Heart right ventricle (tissue), 16 donors: ENCODE results near the gene PCDHA13. TPM values are rescaled to one million over a fixed set of nuclear protein-coding genes. Genes with fewer than 3 reads are reported as not detected.

Experiments
- ATAC-seq, 8 donors: fragments of 200-7000 bp; cut with Tn5 transposase; one replicate each; pipeline ENCODE4 v1.9.1; 2020; ENCODE audit warnings: mild to moderate bottlenecking in 8 of 8, moderate library complexity in 8 of 8, moderate number of reproducible peaks in 1 of 8
- DNase-seq, 2 donors: peaks; one replicate each; pipeline ENCODE4 v3.0.0-alpha.2; 2020
- H3K27ac ChIP-seq, 10 donors: fragments of 200-600 bp; sonication (generic) in 2 of 10; one replicate each; pipeline versions ENCODE4 v1.5.0 to v1.8.0; 2020 to 2022; ENCODE audit warnings: mild to moderate bottlenecking in 3 of 10
- H3K27me3 ChIP-seq, 7 donors: fragments of 200-600 bp; one replicate each; pipeline ENCODE4 v1.8.0; 2021 to 2022; ENCODE audit warnings: mild to moderate bottlenecking in 2 of 7
- H3K36me3 ChIP-seq, 9 donors: fragments of 200-600 bp; sonication (generic) in 1 of 9; one replicate each; pipeline versions ENCODE4 v1.5.0 to v1.8.0; 2020 to 2022; ENCODE audit warnings: mild to moderate bottlenecking in 2 of 9
- H3K4me1 ChIP-seq, 9 donors: fragments of 200-600 bp; sonication (generic) in 1 of 9; one replicate each; pipeline versions ENCODE4 v1.5.0 to v1.8.0; 2020 to 2022; ENCODE audit warnings: mild to moderate bottlenecking in 4 of 9
- H3K4me3 ChIP-seq, 10 donors: fragments of 200-600 bp; sonication (generic) in 2 of 10; one replicate each; pipeline versions ENCODE4 v1.5.0 to v1.8.0; 2020 to 2022; ENCODE audit warnings: mild to moderate bottlenecking in 7 of 10, moderate library complexity in 2 of 10
- H3K9me3 ChIP-seq, 11 donors: fragments of 200-600 bp in 10 of 11; sonication (generic) in 2 of 11; one replicate each; pipeline versions ENCODE4 v1.5.0 to v1.8.0; 2013 to 2022; ENCODE audit warnings: mild to moderate bottlenecking in 2 of 11, control low read depth in 1 of 11, moderate library complexity in 1 of 11
- WGBS, 2 donors: extraction: QIAGEN DNeasy Blood & Tissue Kit; methylation state at CpG; one replicate each; pipeline ENCODE4 v1.1.7; 2013; ENCODE audit warnings: inconsistent platforms in 1 of 2; 5-methylcytosine and 5-hydroxymethylcytosine counted together
- intact Hi-C, 10 donors: fragments of 100-400 bp; cut with DNase I; formaldehyde crosslinking; loops; one replicate each; pipeline versions ENCODE4 v1.11.1 to v1.14.2; 2022
- polyA plus RNA-seq, 2 donors: library from polyadenylated mRNA; stranded (reverse); fragments of 200-250 nt; gene quantifications; one replicate each; pipeline ENCODE4 v1.2.3, GENCODE V29; 2013
- total RNA-seq, 10 donors: library from RNA; stranded (reverse); fragmentation: NEBNext Ultra II Directional in 3 of 10; extraction: Animal tissue kit (Norgen Biotek cat#: 25700) in 3 of 10; gene quantifications; one replicate each; pipeline versions ENCODE4 v1.2.1 to v1.2.4, GENCODE V29; 2021 to 2023
- TF ChIP-seq, protein P1 (sequence below), 9 donors: fragments of 200-600 bp; sonication (generic) in 2 of 9; IDR thresholded peaks; one replicate each; pipeline versions ENCODE4 v1.5.0 to v1.8.0; 2021 to 2022; ENCODE audit warnings: antibody characterized with exemption in 9 of 9, mild to moderate bottlenecking in 5 of 9, moderate library complexity in 1 of 9
- donor health status: Arrhythmogenic right ventricular cardiomyopathy.
- donor health status: ischemic (EF 13 %, LVEDD 7.1; RV severe dilation, severe dysfunction).
- donor health status: healthy with polysubstance abuse.
- donor health status: DM: no; HTN: yes; CAD: no.
- donor health status: DM: no; HTN: no; CAD: no.
- donor health status: ischemic (EF 25% LVEDD 6.9; RV normal size, moderate dysfunction).
- donor health status: ischemic (EF 25% LVEDD 5.7; RV mildly dilated, moderate dysfunction).
- donor health status: healthy.
- donor health status: DM: yes; HTN: yes; CAD: no.
- donor health status: Ischemic cardiomyopathy.
- donor health status: ischemic (EF 35%, LVEDD 5.7; RV mildly dilated, moderate dysfunction).
- donor health status: nonischemic (EF 11% LVEDD 7.7; RV severe dilation, severe dysfunction).
- donor health status: DM: yes; HTN: yes; CAD: no.
- donor health status: PGD.
- donor health status: ischemic (EF 29% LVEDD 5.4; RV normal size, mild dysfunction).
- donor health status: nonischemic (EF 23%, LVEDD 6.1; RV moderate dilation, normal function).

PCDHA13 gene
- total and polyA plus RNA-seq, 12 donors, result not detected

DNA sequence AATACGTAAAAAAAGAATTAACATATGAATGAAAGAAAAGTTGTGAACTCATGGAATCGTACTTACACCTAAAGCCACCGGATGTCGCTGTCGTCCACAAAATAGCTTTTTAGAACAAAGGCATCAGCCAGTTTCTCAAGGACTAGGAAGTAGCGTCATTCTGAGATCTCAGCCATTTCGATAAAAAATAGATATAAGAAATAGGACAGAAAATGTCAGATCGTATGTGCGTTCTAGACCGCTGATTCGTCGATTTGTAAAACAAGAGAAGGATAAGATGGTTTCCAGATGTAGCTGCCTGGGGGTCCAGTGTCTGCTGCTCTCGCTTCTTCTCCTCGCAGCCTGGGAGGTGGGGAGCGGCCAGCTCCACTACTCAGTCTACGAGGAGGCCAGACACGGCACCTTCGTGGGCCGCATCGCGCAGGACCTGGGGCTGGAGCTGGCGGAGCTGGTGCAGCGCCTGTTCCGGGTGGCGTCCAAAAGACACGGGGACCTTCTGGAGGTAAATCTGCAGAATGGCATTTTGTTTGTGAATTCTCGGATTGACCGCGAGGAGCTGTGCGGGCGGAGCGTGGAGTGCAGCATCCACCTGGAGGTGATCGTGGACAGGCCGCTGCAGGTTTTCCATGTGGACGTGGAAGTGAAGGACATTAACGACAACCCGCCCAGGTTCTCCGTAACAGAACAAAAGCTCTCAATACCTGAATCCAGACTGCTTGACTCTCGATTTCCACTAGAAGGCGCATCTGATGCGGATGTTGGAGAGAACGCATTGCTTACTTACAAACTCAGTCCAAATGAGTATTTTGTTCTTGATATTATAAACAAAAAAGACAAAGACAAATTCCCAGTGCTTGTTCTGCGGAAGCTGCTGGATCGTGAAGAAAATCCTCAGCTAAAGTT is 25.9 kb upstream of the PCDHA13 start, which contains the start of gene PCDHA10:
TSS of gene PCDHA10 (plus strand) at position 126 of the 903 bp plus-strand sequence. CDS start at position 278, 152 bp downstream.
- 14 to 17% methylated on average over 40 to 44 of the region's 44 CpGs for WGBS, 2 donors
- ATAC-seq (no peak), DNase-seq (no peak)
- Histone ChIP-seq H3K9me3 (peaks cover 0 to 49% (median 18%) of the 10 kb centered on the region in 11 donors), H3K4me1 (no peaks in the 10 kb centered on the region), H3K27ac (no peak within 1 kb of the TSS), H3K27me3 (peaks cover 0 to 94% (median 28%) of the 10 kb centered on the region in 7 donors), H3K4me3 (peak within 1 kb of the TSS in 6 of 10 donors; percentile 7 to 43 (median 16)), H3K36me3 (no peaks in the 10 kb centered on the region)
- intact Hi-C loops, result loop anchor here in 1 of 10 donors (1.0 kb wide), 1 partner anchor 11 kb away; no protein-coding TSS in a partner anchor
- TF ChIP-seq, protein P1, sequence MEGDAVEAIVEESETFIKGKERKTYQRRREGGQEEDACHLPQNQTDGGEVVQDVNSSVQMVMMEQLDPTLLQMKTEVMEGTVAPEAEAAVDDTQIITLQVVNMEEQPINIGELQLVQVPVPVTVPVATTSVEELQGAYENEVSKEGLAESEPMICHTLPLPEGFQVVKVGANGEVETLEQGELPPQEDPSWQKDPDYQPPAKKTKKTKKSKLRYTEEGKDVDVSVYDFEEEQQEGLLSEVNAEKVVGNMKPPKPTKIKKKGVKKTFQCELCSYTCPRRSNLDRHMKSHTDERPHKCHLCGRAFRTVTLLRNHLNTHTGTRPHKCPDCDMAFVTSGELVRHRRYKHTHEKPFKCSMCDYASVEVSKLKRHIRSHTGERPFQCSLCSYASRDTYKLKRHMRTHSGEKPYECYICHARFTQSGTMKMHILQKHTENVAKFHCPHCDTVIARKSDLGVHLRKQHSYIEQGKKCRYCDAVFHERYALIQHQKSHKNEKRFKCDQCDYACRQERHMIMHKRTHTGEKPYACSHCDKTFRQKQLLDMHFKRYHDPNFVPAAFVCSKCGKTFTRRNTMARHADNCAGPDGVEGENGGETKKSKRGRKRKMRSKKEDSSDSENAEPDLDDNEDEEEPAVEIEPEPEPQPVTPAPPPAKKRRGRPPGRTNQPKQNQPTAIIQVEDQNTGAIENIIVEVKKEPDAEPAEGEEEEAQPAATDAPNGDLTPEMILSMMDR (IDR thresholded peaks at IDR 0.05), result peak in 4 of 9 donors; percentile 8 to 47 (median 19)

DNA sequence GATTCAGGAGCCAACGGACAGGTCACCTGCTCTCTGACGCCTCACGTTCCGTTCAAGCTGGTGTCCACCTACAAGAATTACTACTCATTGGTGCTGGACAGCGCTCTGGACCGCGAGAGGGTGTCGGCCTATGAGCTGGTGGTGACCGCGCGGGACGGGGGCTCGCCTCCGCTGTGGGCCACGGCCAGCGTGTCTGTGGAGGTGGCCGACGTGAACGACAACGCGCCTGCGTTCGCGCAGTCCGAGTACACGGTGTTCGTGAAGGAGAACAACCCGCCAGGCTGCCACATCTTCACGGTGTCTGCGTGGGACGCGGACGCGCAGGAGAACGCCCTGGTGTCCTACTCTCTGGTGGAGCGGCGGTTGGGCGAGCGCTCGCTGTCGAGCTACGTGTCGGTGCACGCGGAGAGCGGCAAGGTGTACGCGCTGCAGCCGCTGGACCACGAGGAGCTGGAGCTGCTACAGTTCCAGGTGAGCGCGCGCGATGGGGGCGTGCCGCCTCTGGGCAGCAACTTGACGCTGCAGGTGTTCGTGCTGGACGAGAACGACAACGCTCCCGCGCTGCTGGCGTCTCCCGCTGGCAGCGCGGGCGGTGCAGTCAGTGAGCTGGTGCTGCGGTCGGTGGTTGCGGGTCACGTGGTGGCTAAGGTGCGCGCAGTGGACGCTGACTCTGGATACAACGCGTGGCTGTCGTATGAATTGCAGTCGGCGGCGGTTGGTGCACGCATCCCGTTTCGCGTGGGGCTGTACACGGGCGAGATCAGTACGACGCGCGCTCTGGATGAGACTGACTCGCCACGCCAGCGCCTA is 24.5 kb upstream of the PCDHA13 start:
- Histone ChIP-seq H3K9me3 (peaks cover 0 to 56% (median 18%) of the 10 kb centered on the region in 11 donors), H3K27me3 (peaks cover 0 to 94% (median 39%) of the 10 kb centered on the region in 7 donors)

DNA sequence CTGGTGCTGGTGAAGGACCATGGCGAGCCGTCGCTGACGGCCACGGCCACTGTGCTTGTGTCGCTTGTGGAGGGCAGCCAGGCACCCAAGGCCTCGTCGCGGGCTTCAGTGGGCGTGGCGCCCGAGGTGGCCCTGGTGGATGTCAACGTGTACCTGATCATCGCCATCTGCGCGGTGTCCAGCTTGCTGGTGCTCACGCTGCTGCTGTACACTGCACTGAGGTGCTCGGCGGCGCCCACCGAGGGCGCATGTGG is 24.0 kb upstream of the PCDHA13 start:
- TF ChIP-seq, protein P1 (IDR thresholded peaks at IDR 0.05), result no peak
- no peak for ATAC-seq
- Histone ChIP-seq H3K27ac (no peak overlapping the region), H3K27me3 (peaks cover 0 to 94% (median 44%) of the 10 kb centered on the region in 7 donors), H3K9me3 (peaks cover 0 to 62% (median 18%) of the 10 kb centered on the region in 11 donors), H3K4me1 (no peaks in the 10 kb centered on the region), H3K4me3 (no peak overlapping the region), H3K36me3 (no peaks in the 10 kb centered on the region)
- intact Hi-C loops, result no loop called here
- WGBS, 2 donors, result 46 to 47% methylated on average over 18 to 22 of the region's 22 CpGs
- DNase-seq, result no peak

More for the DNA sequence above, 24.5 kb upstream of the PCDHA13 start:
- ATAC-seq, result no peak
- Histone ChIP-seq H3K4me3 (no peak overlapping the region), H3K27ac (no peak overlapping the region), H3K36me3 (no peaks in the 10 kb centered on the region), H3K4me1 (no peaks in the 10 kb centered on the region)
- intact Hi-C loops, result no loop called here
- WGBS, 2 donors, result 39 to 60% methylated on average over 36 to 94 of the region's 94 CpGs
- TF ChIP-seq, protein P1 (IDR thresholded peaks at IDR 0.05), result no peak
- DNase-seq, result no peak
